Activated CD4-positive, alpha-beta T cell treated with anti-CD3 and anti-CD28 coated beads for 24 hours (primary cell): ENCODE data around the gene ATP5PO.

Experiments
- DNase-seq, 2 donors: peaks; one replicate each; pipeline ENCODE4 v3.0.0-alpha.2; 2020; ENCODE audit warnings: low read depth in 2 of 2

ATP5PO gene

DNA sequence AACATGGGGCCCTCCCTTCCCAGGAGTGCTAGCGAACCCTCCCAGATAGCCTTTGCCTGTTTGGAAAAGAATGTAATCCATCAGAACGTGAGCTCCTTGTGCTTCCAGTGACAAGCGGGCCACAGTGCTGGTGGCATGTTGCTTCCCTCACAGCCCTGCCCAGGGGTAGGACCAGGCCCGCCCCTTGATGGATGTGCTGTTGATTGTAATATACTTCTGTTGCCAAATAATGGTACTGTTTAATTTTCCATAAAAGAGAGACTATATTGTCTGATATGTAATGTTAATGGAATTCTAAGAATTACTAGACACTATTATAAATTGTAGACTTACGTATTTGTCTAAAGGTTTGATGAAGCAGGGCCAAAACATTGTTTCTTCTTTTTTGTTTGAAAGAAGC is 16.4 kb downstream of the ATP5PO start:
- no peak for DNase-seq

GRCh38 chr21:33898586-33898985 is 17.0 kb downstream of the ATP5PO start:
- no peak for DNase-seq

GRCh38 chr21:33897739-33898138 is 17.9 kb downstream of the ATP5PO start:
- no peak for DNase-seq

- DNase-seq, result no peak
Measured at GRCh38 chr21:33897098-33897497, 18.5 kb downstream of the ATP5PO start.

DNA sequence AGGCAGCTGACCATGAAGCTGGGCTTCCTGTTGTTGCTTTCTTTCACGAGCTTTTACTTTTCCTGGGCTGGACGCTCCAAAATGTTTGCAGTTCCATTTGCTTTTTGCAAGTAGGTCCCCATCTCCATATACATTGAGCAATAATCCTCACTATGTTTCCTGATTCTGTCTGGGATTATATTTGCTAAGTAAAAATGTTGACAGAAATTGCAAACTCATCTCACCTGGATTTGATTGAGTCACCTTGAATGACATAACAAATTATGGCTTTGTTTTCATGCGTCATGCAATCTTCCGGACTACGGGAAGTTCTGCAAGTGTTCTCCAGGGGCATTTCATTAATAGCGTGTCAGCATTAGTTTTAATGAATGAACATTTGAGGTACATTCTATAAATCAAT is 18.9 kb downstream of the ATP5PO start:
- no peak for DNase-seq

GRCh38 chr21:33895356-33895755 is 20.2 kb downstream of the ATP5PO start:
- DNase-seq, result no peak

DNA sequence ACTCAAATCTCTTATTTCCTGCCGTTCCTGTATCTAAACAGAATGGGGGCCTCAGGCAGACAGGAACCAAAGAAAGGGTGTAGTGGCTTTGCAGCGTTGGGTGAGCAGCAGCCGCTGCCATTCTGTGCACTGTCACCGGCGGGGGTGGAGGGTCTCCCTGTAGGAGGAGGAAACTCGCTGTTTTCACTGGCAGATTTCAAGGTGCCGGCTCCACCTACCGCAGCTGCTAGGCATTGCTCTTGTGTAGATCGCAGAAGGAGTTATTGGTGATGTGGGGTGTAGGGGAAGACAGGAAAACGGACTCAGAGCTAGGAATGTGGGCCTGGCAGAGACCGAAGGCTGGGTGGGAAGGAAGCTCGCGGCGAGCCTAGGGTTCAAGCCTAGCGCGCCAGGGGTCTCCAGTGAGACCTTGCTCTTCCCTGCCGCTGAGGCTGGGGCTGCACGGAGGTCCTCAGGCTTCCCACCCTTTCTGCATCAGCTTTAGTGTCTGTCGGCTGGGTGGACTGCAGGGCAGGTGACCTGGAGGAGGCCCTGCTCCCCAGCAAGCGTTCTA is 20.8 kb downstream of the ATP5PO start:
- peak; percentile 39 to 54 for DNase-seq

DNA sequence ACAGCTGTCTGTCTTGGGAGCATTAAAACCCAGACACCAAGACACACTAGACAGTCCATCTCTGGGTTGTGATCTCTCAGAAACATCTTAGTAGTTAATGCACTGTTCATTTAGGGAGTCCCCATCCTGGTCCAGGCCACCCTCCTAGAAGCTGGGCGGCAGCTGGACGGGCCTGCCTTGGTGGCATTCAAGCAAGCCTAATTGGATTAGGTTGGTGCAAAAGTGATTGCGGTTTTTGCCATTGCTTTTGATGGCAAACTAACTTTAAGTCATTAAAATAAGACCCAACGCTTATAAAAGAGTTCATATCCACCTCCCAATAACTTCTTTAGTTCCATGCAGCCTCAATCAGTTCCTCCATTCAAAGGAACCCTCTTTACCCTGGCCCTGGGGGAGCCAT is 21.7 kb downstream of the ATP5PO start:
- DNase-seq, result no peak

GRCh38 chr21:33892853-33893252 is 22.8 kb downstream of the ATP5PO start:
- DNase-seq, result no peak

DNA sequence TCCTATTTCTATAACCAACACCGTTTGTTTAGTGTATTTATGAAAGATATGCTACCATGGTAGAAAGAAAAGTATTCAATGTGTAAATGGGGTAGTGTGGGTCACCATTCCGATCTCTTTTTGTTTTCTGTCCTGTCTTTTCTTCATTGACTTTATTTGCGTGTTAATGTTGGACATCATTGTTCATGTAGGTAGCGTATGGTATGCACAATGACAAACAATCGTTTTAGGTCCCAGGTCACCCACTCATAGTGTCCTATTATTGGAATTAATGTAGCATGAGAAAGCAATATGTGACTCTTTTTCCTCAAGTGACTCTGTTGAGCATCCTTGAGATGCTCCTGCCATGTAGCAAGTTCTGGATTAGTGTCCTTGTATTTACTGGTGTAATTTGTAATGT is 25.4 kb downstream of the ATP5PO start:
- no peak for DNase-seq

GRCh38 chr21:33886321-33886720 is 29.3 kb downstream of the ATP5PO start:
- DNase-seq, result no peak

- DNase-seq, result no peak
Measured at GRCh38 chr21:33885172-33885514, 30.5 kb downstream of the ATP5PO start.

GRCh38 chr21:33884376-33885171 is 31.0 kb downstream of the ATP5PO start:
- DNase-seq, result no peak

DNA sequence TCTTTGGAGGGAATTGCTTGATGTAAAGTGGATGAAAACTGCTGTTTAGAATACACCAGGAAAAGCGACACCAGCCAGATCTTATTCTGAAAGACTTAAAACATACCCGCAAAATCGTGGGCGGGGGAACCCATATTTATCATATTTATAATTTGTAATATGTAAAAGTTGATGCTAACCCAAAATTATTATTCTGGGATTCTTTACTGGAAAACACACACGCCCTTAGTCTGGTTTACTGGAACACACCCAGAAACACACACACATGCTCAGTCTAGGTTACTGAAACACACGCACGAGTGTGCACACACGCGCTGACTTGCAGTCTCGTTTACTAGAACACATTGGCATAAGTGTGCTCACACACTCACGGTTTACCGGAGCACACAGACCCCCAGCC is 32.5 kb downstream of the ATP5PO start:
- no peak for DNase-seq

- no peak for DNase-seq
Measured at GRCh38 chr21:33881689-33882440, 33.7 kb downstream of the ATP5PO start.

- no peak for DNase-seq
Measured at GRCh38 chr21:33880626-33881025, 35.0 kb downstream of the ATP5PO start.

GRCh38 chr21:33878824-33879223 is 36.8 kb downstream of the ATP5PO start:
- no peak for DNase-seq

DNA sequence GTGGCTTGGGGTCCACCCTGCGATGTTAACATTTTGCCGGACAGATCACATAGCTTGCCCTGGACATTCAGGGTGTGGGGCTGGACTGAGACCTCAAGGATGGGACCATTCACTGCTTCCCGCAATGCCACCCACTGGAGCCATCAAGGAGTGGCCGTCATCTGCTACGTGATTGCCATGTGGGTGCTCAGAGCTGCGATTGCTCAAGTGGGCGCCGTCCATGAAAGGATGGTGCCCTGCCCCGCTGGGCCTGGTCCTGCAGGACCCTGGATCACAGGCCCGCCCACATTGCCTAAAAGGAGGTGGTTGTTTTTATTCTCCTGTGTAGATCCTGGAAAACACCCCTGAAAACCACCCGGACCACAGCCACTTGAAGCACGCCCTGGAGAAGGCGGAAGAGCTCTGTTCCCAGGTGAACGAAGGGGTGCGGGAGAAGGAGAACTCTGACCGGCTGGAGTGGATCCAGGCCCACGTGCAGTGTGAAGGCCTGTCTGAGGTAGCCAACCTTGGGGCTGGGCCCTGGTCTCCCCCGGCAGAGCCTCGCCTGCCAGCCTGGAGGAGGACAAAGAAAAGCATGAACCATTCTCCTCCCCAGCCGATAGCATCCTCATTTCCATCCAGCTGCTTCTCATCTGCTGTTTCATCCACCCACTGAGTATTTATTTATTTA is 40.4 kb downstream of the ATP5PO start:
- no peak for DNase-seq

DNA sequence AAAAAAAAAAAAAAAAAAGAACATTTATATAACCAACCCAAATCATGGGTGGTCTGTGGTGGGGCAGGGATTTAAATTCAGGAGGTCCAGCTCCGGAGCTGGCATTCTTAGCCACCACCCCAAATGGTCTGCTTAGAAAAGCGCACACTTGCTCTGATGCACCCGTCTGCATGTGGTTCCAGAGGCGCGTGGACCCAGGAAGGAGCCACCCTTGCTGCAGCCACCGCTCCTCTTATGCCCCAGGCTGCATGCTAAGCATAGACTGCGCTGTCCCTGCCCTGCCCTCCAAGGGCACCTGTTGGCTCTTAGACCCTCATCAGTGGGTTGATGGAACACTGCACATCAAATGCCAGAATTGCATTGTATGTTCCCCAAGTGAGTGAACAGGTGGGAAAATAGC is 41.4 kb downstream of the ATP5PO start:
- DNase-seq, result no peak

DNA sequence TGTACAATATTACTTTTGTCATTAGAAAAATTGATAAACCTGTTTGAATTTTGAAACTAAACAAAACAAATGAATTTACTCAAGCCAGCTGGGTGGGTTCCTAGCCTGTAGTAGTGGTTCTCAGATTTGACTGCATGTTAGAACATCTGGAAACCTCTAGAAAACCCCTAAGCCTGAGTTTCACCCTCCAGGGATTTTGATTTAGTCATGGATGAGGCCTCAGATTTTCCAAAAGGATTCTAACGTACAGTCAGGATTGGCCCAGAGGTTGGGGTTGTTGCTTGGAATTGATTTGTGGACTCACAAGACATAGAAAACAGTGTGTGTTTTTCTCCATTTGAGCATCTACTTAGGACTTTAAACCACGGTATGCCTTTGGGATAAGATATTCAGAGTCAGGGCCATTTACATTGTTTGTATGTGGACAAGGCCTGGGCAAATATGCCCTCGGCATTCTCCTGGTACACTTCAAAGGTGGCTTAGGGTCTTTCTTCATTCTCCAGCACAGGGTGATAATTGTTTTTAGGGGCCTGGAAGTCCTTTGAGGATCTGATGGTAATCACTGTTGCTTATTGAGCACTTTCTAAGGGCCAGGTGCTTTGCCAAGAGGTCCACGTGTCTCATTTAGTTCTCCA is 42.6 kb downstream of the ATP5PO start:
- DNase-seq, result no peak

DNA sequence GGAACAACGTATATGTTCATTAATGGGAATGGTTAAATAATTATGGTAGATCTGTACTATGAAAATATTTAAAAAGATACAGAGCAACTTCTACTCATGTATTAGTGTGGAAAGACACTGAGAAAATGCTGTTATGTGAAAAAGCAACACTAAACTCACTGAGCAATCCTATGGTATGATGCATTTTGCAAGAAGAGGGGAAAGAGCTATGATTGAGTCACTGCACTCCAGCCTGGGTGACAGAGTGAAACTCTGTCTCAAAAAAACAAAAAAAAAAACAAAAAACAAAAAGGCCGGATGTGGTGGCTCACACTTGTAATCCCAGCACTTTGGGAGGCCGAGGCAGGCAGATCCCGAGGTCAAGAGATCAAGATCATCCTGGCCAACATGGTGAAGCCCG is 44.4 kb downstream of the ATP5PO start:
- no peak for DNase-seq

GRCh38 chr21:33870768-33871167 is 44.8 kb downstream of the ATP5PO start:
- no peak for DNase-seq
